Endodermal cell (in vitro differentiated cells): ENCODE data around the gene STEAP4. TPM values are rescaled to one million over a fixed set of nuclear protein-coding genes. Genes with fewer than 3 reads are reported as not detected.

Experiments
- DNase-seq: peaks from one replicate; pipeline ENCODE4 v3.0.0-alpha.2; 2017
- H3K27ac ChIP-seq: 2 replicates; pipeline ENCODE4 v1.5.1; 2013; ENCODE audit warnings: mild to moderate bottlenecking, low read depth, low read length, moderate library complexity
- H3K27me3 ChIP-seq: 2 replicates; pipeline ENCODE4 v1.6.1; 2013; ENCODE audit warnings: mild to moderate bottlenecking, low read length, moderate library complexity; ENCODE audit not compliant: insufficient read depth, control insufficient read depth, poor library complexity, severe bottlenecking
- H3K36me3 ChIP-seq: 2 replicates; pipeline ENCODE4 v1.7.0; 2013; ENCODE audit warnings: mild to moderate bottlenecking, low read length, moderate library complexity; ENCODE audit not compliant: control insufficient read depth, insufficient read depth
- H3K4me1 ChIP-seq: one replicate; pipeline ENCODE4 v1.7.0; 2013; ENCODE audit warnings: low read length; ENCODE audit not compliant: control insufficient read depth, insufficient read depth
- H3K4me3 ChIP-seq: 2 replicates; pipeline ENCODE4 v1.5.1; 2013; ENCODE audit warnings: mild to moderate bottlenecking, low read length, moderate library complexity
- H3K9ac ChIP-seq: 2 replicates; pipeline ENCODE4 v1.6.1; 2013; ENCODE audit warnings: mild to moderate bottlenecking, low read length, moderate library complexity; ENCODE audit not compliant: poor library complexity, severe bottlenecking; ENCODE audit errors: extremely low read depth
- H3K9me3 ChIP-seq: 2 replicates; pipeline ENCODE4 v1.6.1; 2013; ENCODE audit warnings: mild to moderate bottlenecking, low read length, moderate library complexity; ENCODE audit not compliant: control insufficient read depth
- H3K27ac Mint-ChIP-seq: 2 replicates; pipeline ENCODE4 v1.8.0; 2020; ENCODE audit warnings: mixed read lengths
- H3K27me3 Mint-ChIP-seq: 2 replicates; pipeline ENCODE4 v1.8.0; 2021; ENCODE audit warnings: mild to moderate bottlenecking, mixed read lengths; ENCODE audit not compliant: insufficient read depth
- H3K36me3 Mint-ChIP-seq: 2 replicates; pipeline ENCODE4 v1.8.0; 2020; ENCODE audit warnings: low read depth, mixed read lengths
- H3K4me1 Mint-ChIP-seq: 2 replicates; pipeline ENCODE4 v1.8.0; 2020; ENCODE audit warnings: mixed read lengths
- H3K4me3 Mint-ChIP-seq: 2 replicates; pipeline ENCODE4 v1.8.0; 2020; ENCODE audit warnings: mild to moderate bottlenecking, moderate library complexity, mixed read lengths
- H3K9me3 Mint-ChIP-seq: 2 replicates; pipeline ENCODE4 v1.8.0; 2020; ENCODE audit warnings: mild to moderate bottlenecking, mixed read lengths
- WGBS, 2 experiments: methylation state at CpG; one replicate each; pipeline versions ENCODE4 v1.1.5 to v1.1.7; 2013; ENCODE audit warnings: missing lambda C conversion rate in 2 of 2, mixed read lengths in 1 of 2; ENCODE audit not compliant: insufficient coverage in 1 of 2, insufficient read length in 1 of 2; 5-methylcytosine and 5-hydroxymethylcytosine counted together
- total RNA-seq, 2 donors: library from RNA; stranded (reverse); fragmentation: NEBNext Ultra II Directional in 1 of 2; extraction: Animal tissue kit (Norgen Biotek cat#: 25700) in 1 of 2; gene quantifications; 2 replicates in 1 of 2; 3 replicates in 1 of 2; pipeline ENCODE4 v1.2.1, GENCODE V29; 2021
- TF ChIP-seq, protein P1 (sequence below): fragments of 200-600 bp; sonication (generic); conservative IDR thresholded peaks from 2 replicates; pipeline ENCODE4 v1.5.0; 2021; ENCODE audit warnings: antibody characterized with exemption, mild to moderate bottlenecking

Gene STEAP4
- total RNA-seq, 2 donors from 2014 or later: not detected

GRCh38 chr7:88301924-88302323, 4.8 kb downstream of the STEAP4 start:
- Mint-ChIP-seq H3K4me1 (no peaks in the 10 kb centered on the region), H3K27me3 (peaks cover 21% of the 10 kb centered on the region), H3K27ac (no peak overlapping the region), H3K4me3 (no peak overlapping the region), H3K36me3 (no peaks in the 10 kb centered on the region), H3K9me3 (no peaks in the 10 kb centered on the region)
- no peaks in the 10 kb centered on the region for H3K36me3 ChIP-seq
- H3K4me1 ChIP-seq: no peaks in the 10 kb centered on the region
- no peak overlapping the region for H3K9ac ChIP-seq
- TF ChIP-seq, protein P1, sequence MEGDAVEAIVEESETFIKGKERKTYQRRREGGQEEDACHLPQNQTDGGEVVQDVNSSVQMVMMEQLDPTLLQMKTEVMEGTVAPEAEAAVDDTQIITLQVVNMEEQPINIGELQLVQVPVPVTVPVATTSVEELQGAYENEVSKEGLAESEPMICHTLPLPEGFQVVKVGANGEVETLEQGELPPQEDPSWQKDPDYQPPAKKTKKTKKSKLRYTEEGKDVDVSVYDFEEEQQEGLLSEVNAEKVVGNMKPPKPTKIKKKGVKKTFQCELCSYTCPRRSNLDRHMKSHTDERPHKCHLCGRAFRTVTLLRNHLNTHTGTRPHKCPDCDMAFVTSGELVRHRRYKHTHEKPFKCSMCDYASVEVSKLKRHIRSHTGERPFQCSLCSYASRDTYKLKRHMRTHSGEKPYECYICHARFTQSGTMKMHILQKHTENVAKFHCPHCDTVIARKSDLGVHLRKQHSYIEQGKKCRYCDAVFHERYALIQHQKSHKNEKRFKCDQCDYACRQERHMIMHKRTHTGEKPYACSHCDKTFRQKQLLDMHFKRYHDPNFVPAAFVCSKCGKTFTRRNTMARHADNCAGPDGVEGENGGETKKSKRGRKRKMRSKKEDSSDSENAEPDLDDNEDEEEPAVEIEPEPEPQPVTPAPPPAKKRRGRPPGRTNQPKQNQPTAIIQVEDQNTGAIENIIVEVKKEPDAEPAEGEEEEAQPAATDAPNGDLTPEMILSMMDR: no peak
- H3K4me3 ChIP-seq: no peak overlapping the region
- 76 to 100% methylated on average over 1 of the region's 1 CpG for WGBS, 2 experiments
- no peak overlapping the region for H3K27ac ChIP-seq
- no peaks in the 10 kb centered on the region for H3K9me3 ChIP-seq
- no peak for DNase-seq
- H3K27me3 ChIP-seq: peaks cover 21% of the 10 kb centered on the region

DNA sequence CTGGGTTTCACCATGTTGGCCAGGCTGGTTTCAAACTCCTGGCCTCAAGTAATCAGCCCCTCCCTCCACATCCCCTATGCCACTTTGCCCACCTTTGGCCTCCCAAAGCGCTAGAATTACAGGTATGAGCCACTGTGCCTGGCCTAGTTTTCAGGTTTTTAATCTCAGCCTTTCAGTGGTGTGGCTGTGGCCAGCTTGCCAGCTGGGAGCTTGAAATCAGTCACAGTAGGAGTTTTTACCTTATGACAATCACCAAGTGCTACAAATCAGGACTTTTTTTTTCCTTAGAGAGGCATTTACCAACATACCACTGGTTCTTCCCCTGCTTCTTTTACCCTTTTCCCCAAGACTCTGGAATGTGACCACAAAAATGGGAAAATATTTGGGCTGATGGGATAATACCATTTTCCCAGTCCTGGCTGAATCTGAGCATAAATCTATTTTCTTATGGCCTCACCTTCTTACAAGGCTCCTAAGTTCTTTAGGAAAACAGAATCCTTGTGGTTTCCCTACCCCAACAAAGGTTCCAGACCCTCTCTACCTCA, 6.2 kb downstream of the STEAP4 start:
- no peak overlapping the region for H3K27ac Mint-ChIP-seq
- Histone ChIP-seq H3K4me3 (no peak overlapping the region), H3K9me3 (no peaks in the 10 kb centered on the region), H3K4me1 (no peaks in the 10 kb centered on the region), H3K27me3 (peaks cover 6% of the 10 kb centered on the region), H3K27ac (no peak overlapping the region), H3K9ac (no peak overlapping the region), H3K36me3 (no peaks in the 10 kb centered on the region)
- no peak overlapping the region for H3K4me3 Mint-ChIP-seq
- TF ChIP-seq, protein P1: no peak
- no peaks in the 10 kb centered on the region for H3K9me3 Mint-ChIP-seq
- no peaks in the 10 kb centered on the region for H3K4me1 Mint-ChIP-seq
- peaks cover 7% of the 10 kb centered on the region for H3K27me3 Mint-ChIP-seq
- WGBS, 2 experiments: 88 to 97% methylated on average over 1 of the region's 1 CpG
- no peak for DNase-seq
- no peaks in the 10 kb centered on the region for H3K36me3 Mint-ChIP-seq

DNA sequence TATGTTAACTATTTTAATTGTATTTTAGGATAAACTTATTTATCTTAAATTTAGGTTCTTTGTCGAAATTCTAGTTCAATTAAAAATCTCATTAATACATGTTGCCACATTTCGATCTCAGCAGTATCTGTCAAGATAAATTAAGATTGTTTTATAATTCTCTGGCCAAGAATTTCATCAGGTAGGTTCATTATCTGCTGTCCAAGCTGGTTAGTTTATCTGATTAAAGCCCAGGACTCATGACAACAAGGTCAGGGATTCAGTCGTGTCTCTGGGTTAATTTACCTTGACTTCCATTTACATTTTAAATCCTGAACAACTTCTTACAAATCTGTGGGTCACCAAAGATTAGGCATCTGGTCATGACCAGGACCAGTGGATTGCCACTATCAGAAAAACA, 7.6 kb downstream of the STEAP4 start:
- Histone ChIP-seq H3K4me3 (no peak overlapping the region), H3K27ac (no peak overlapping the region), H3K4me1 (no peaks in the 10 kb centered on the region), H3K9ac (no peak overlapping the region), H3K36me3 (no peaks in the 10 kb centered on the region), H3K27me3 (no peaks in the 10 kb centered on the region), H3K9me3 (no peaks in the 10 kb centered on the region)
- WGBS, 2 experiments: 73 to 80% methylated on average over 2 to 3 of the region's 3 CpGs
- H3K27me3 Mint-ChIP-seq: no peaks in the 10 kb centered on the region
- no peaks in the 10 kb centered on the region for H3K4me1 Mint-ChIP-seq
- no peaks in the 10 kb centered on the region for H3K36me3 Mint-ChIP-seq
- TF ChIP-seq, protein P1: no peak
- DNase-seq: no peak
- H3K4me3 Mint-ChIP-seq: no peak overlapping the region
- H3K27ac Mint-ChIP-seq: no peak overlapping the region
- no peaks in the 10 kb centered on the region for H3K9me3 Mint-ChIP-seq
